Measurements from ENCODE around the gene NPM3. TPM values are rescaled to one million over a fixed set of nuclear protein-coding genes. Genes with fewer than 3 reads are reported as not detected.

NPM3 gene, protein sequence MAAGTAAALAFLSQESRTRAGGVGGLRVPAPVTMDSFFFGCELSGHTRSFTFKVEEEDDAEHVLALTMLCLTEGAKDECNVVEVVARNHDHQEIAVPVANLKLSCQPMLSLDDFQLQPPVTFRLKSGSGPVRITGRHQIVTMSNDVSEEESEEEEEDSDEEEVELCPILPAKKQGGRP
- 38.0 TPM for total RNA-seq (ENCODE audit: insufficient read depth, low replicate concordance)

DNA sequence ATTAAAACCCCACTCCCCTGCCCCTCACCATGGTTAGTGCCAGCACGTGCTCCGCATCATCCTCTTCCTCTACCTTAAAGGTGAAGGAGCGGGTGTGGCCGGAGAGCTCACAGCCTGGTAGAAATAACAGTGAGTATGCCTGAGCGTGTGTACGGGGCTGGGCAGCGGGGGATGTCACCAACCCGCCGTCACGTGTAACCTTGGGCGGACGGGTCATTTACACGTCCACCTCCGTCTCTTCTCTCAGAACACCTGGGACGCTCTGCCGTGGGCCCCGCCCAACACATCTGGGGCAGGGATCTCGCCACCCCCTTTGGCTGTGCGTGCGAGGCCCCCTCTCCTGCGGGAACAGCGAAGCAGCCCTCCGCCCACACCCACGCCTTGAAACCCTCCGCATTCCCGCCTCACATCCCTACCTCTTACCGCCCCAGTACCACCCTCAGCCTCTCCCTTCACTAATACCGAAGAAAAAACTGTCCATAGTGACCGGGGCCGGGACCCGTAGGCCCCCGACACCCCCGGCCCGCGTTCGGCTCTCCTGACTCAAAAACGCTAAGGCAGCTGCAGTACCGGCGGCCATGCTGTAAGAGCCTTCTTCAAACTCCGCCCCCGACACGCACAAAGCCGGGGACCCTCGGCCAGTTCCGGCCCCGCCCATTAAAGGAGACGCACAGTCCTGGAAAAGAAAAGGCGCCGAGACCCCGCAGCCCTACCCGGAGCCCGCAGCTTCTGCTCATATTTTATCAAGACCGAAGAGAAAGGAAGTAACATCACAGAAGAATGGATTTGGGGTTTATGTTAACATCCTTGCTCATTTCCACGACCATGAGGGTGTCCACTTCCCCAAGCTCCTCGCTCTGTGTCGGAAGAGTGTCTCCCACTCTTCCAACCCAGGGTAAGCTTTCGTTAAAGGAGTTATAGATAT is at the start of gene NPM3:
TSS of gene NPM3 (minus strand) at position 636 of the 925 bp plus-strand sequence. CDS start at position 580, 56 bp downstream.
- peak; percentile 90 for DNase-seq (ENCODE audit: low spot score)

DNA sequence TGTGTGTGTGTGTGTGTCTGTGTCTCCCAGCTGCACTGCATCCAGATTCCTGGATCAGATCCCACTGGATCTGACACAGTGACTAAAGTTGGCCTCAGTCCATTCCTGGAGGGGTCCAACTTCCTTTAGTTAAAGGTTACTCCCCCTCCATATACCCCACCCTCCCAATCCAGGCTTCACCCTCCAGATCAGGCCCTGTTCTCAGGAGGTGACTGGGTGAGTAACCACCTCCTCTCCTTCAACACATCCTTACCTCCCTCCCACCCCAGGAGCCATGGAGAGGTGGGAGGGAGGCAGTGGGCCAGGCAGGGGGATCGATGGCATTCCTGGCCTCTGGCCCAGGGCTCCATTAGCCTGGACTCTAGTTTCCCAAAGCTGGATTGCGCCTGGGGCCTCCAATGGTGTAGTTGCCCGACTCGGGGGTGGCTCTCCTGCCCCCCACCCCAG is 49.1 kb upstream of the NPM3 start:
- DNase-seq (ENCODE audit: low spot score) = no peak

DNA sequence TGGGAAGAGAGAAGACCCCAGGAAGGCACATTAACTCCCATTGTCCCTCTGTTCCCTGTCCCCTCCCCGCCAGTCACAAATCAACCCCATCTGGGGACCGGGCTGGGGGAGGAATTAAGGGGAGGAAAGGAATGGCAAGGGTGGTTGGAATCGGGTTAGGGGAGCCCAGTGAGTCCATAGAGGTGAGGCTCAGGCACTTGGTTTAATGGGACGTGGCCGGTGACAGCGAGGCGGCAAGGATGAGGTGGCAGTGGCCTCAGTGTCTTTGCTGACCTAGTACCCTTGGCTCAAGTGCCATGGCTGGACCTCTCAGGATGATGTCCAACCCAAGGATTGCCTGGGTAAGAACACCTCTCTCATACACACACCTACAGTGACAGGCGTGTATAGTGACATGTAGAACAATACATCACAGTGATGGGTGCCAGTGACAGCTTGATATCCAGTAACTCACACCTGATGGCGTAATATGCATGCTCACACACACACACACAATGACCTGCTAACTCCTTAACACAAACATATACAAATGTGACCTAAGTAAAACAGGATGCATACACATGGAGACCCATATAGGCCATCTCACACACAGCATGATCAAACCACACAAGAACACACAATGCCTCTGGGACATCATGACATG is 48.0 kb upstream of the NPM3 start:
- no peak for DNase-seq (ENCODE audit: low spot score)

DNA sequence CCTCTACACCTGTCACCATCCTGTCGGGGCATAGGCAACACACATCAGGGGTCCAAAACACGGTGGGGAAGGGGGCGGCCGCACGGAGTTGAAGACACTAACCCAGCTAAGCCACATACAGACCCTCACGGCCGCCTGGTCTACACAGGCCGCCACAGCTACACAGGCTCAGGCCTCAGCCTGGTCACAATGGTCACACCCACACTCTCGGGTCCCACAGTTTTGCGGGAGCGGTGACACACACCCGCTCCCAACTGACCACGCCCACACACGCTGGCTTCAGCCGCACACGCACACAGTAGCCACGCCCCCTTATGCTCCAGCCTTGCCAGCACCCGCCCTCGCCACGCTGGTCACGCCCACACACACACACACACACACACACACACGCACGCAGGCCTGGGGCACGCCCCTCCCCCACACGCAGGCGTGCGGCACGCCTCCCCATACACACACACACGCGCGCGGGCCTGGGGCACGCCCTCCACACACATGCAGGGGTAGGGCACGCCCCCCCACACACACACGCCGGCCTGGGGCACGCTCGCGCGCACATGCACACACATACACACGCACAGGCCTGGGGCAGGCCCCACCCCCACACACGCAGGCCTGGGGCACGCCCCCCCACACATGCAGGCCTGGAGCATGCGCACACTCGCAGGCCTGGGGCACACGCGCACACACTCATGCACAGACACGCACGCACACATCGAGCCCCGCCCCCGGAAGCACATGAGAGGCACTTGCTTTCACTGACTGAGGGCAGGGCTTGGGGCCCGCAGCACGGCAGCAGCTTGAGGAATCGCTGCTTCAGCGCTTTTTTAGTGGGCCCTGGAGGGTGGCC is 47.3 kb upstream of the NPM3 start:
- DNase-seq (ENCODE audit: low spot score) = peak; percentile 93

DNA sequence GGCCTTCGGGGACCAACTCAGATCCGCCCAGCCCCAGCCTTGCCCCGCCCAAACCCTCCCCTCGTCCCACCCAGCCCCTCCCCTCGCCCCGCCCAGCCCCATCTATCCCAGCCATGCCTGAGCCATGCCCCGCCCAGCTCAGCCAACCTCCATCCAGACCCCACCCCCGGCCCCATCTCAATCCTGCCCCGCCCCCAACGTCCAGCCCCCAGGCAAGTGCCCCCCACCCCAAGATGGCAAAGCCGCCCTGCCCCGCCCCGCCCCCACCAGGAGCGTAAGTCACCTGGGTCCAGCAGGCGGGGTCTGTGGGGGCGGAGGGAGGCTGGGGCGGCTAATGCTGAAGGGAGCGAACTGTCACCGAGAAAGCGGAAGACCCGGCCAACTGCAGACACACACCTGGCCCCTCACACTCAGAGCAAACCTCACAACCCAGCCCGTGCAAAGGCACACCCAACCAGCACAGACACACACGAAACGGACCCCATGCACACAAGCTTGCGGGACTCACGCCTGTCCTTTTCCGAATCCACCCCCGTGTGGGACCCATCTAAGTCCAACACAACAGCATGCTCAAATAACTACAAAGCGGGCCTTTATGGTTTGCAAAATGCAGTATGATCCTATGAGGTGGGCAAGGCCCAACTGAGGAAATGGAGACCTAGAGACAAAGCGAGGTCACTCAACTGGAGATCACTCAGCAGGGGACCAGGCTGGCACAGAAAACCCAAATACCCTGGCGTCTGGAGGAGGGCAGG is 46.5 kb upstream of the NPM3 start:
- DNase-seq (ENCODE audit: low spot score) = peak; percentile 55

DNA sequence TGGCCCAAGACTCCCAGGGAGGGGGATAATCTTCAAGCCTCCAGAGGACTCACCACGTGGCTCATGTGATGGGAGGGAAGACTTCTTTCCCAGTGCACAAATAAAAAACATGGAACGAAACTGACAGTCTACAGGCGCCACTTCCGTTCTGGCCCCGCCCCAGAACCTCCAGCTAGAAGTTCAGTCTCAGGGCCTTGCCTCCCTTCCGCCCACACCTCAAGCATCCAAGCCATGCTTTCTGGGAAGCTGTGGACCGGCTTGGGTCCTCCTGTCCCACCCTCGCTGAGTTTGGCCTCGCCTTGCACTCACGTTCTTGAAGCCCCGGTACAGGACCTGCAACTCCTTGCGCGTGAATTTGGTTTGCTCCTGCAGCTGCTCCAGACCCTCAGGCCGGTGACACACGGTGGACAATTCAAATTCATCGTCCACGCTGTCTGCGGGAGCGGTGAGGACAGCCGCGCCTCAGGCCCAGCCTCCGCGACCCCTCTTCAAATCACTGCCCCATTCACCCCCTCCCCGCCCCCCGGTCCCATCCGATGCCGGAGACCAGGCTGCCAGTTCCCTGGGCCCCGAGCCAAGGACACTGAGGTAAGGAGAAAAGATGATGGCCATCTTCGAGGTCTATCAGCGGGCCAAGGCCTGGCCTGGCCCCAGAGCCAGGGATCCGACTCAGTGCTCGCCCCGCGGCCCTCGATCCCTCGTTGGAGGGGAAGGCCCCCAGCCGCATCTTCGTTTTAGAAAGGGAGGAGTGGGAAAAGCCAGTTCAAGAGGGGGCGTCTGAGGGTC is 45.7 kb upstream of the NPM3 start:
- DNase-seq (ENCODE audit: low spot score) = peak; percentile 24

DNA sequence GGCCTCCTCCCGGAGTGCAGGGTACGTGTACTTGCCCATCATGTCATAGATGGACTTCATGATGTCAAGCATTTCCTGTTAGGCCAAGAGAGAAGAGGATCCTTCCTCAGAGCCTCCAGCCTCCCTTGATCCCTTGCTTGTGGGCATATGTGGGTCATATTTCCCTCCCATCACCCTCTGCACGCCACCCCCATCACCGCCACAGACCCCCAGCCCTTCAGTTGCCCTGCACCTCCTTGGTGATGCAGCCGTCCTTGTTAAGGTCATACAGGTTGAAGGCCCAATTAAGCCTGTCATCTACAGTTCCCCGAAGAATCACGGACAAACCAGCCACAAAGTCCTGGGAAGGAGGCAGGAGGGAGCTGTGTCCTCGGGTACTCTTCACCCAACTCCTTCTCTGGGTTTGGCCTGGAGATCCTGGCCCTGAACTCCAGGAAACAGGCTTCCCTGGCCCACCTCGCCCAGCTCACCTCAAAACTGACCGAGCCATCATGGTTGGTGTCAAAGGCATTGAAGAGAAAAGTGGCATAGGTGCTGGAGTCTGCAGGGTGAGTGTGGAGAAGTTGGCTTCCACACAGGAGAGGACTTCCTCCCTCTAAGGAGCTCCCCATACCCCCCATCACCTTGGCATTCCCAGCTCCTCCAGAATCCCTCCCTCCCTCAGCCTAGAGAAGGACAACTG is 44.8 kb upstream of the NPM3 start:
- no peak for DNase-seq (ENCODE audit: low spot score)

DNA sequence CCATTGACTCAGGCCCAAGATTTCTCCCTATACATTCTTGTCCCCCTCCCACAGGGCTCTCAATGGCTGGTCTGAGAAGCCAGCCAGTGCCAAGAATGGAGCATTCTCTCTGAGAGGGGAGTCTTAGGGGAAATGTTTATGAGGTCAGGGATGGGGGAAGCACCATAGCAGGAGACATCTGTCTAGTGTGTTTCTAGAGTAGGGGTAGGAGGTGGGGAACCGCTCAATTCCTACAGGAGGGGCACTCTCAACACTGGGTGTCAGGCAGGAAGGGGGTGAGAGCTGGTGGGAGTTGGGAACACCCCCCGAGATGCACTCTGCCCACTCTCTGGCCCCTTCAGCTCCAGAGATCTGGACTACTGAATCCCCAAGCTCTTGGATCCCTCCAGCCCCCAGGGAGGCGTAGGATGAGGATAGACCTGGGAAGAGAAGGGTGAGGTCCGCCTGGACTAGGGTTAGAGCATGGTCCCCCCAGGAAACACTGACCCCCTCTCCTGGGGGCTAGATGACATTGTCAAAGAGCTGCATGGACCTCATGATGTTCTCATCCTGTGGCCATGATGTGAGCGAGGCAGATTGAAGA is 43.7 kb upstream of the NPM3 start:
- no peak for DNase-seq (ENCODE audit: low spot score)

DNA sequence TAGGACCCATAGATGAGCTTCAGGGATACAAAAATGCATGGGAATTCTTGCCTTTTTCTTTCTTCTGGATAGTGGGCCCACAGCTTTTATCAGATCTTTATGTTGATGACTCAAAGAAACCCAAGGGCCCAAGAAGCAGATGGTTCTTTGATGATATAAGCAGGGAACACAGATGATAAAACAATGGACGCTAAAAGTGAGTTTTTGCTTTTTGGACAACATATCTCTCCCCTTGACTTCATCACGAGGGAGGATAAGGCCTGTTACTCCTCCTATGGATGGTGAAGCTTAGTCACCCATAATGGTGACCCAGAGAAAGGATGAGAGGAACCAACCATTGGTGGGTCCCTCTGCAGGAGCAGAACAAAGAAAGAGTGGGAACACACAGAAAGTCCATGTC is 41.5 kb upstream of the NPM3 start:
- no peak for DNase-seq (ENCODE audit: low spot score)

DNA sequence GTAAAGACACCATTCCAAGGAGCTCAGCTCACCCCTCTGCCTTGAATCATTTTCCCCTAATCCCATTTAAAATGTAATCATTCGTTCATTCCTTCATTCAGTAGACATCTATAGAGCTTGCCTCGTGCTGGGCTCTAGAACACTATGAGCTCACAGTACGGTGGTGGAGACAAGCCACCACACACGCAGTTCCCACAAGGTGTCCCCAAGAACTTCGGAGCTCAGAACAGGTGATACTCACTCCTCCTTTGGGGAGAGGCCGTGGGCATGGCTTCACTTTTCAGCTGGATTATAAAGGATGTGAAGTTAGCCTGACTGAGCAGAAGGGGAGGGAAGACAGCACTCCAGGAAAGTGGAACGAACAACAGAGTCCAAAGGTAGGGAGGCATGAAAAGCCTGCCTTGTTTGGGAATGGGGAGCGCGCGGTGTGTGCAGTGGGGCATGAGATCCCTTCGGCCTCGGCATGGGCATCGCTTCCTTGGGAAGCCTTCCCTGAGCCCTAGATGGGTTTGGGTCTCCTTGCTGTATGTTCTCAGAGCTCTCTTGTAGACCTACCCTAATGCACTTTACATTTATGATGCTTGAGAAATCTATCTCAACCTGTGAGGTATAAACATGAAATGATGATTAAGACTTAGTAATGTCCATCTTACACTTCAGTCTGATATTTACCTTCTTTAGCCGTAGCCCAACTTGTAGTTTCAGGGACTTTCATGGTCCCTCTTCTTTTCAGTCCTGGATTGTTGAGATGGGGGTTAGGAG is 35.8 kb upstream of the NPM3 start:
- no peak for DNase-seq (ENCODE audit: low spot score)

DNA sequence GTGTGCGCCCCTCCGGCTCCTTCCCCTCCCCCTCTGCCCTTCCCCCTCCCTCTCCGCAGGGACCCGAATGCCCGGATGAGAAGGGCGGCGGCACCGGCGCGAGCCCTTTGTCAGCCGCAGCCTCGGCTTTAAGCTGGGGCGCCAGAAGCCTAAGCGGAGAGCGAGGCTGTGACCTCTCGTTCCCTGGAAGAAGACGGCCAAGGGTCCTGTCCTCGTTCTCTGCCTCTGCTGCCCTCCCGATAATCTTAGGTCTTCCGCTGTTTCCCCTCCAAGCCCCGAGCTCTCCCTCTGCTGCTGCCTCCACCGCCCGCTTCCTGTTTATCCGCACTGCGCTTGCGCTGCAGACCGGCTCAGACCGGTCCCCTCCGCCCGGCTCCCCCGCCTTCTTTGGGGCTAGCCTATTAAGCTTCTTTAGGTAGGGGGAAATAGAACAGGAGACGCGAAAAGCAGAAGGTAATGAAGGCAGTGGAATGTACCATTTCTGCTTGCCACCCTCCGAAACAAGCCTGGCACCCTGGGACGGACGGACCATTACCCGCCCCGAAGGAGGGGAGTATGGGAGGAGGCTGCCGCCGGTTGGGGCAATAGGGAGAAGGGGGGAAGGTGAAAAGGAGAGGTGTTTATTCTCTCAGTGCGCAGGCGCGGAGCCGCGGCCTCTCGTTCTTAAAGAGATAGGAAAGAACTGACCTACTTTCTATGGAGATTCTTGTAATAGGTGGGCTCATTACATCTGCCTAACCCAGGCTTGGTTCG is 35.0 kb upstream of the NPM3 start, which contains the start of gene OGA:
TSS of gene OGA (minus strand) at position 326 of the 753 bp plus-strand sequence. CDS start 422 bp downstream, outside the sequence.
- DNase-seq (ENCODE audit: low spot score) = peak; percentile 100

DNA sequence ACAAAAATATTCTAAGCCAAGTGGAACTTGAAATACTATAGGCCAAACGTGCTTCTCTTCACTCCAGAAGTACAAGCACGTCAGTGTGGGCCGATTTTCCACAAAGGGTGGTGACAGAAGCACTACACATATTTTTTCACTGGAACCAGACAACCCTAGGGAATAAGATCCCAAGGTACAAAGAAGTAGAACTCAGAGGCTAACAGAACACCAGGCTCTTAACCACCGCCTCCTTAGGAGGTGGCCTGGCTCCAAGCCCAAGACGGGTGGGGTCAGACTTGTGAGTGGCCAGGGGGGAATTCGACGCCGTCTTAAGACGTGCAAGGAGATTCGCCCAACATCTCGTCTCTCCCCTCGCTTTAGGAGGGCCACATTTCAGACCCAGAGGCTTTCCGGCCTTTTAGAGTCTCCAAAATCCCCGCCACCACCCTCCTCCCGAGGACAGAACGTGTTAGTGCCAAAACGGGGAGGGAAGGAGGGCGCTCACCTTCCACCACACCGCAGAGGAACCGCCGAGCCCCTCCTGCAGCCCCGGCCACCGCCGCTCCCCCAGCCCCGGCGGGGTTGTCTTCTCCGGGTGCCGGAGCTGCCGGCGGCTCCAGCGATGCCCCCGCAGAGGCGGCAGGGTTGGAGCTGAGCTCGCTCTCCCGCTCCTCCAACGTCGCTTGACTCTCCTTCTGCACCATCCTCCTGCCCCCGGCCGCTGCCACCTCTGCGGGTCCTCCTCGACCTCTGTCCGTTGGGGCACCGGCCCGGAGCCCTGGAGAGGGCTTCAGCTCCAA is 34.3 kb upstream of the NPM3 start:
- peak; percentile 95 for DNase-seq (ENCODE audit: low spot score)

DNA sequence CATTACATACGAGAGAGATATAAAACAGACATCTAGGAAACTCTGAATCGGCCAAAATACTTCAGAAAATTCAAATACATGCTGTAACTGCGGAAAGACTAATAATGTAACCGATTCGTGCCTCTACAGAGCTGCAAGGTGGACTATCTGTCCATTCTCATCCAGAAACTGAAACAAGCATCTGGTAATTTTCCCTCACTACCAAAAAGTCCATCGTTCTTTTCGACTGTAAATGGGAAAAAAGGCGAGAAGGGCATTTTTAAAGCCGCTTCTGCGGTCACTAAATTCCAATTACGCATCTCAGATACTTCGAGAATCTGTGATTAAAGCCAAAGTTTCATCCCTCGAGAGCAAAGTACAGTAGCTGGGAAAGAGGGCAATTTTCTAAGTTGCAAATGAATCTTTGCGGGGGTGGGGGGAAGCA is 33.7 kb upstream of the NPM3 start:
- no peak for DNase-seq (ENCODE audit: low spot score)

DNA sequence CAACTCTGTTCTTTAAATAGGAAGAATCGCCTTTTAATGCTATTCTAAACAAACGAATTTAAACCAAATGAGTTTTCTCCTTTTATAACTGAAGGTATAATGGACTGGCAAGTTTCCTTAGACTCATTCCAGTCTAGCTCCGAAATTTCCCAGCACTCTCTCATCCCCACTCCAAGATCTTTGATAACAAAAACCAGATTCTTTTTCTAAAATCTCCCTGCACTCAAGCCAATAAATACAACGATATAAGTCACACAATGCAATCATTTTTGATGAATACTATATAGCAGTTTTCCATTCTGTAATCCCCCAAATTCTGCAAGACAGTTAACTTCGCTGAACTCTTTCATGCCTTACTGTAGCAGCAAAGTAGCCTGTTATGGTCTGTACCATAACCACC is 33.1 kb upstream of the NPM3 start:
- peak; percentile 60 for DNase-seq (ENCODE audit: low spot score)

DNA sequence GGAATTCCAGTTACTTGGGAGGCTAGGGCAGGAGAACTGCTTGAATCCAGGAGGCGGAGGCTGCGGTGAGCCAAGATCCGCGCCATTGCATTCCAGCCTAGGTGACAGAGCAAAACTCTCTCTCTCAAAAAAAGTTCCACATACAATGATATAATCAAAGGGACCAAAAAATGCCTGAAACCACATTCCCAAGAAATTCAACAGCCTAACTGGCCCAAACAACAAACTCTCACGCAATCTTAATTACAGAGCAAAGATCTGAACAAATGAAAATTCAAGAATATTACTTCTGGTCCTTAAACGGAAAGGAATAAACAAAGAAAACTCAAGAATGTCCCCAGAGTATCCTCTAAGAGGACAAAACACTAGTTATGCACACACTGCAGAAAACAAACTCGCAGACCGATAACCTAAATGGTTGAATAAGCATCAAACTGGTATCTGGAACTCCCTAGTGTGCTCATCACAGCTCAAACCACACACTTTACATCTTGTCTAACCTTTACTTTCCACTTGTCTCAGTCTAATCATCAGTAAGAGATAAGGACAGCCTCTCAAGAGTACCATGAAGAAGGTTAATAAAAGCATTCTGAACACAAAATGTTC is 31.3 kb upstream of the NPM3 start:
- no peak for DNase-seq (ENCODE audit: low spot score)

DNA sequence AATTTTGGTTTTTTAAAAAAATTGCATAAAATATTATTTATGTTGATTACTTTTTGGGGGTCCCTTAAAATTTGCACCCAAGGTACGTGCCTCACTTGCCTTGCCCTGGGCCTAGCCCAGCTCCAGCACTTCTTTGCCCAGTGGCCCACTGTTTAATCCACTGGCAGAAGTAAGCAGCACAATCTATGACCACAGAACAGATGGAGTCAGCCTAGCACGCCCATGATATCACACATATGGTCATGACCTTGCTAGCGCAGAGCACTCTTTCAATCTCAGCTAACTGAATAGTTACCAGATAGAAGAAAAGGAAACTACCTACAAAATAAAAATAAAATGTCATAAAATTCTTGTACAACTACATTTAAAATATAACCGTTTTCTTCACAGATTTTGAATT is 29.4 kb upstream of the NPM3 start:
- DNase-seq (ENCODE audit: low spot score) = no peak

All from umbilical cord (tissue), 2 donors.